Smooth muscle cell of the brain vasculature (primary cell): ENCODE results near the gene SNAP29.
"Not testable (repeated sequence)": the region's sequence is repeated elsewhere in the genome, so short reads cannot be mapped to it uniquely, and the experiment has no call there.

Experiments
- DNase-seq: peaks from one replicate; pipeline ENCODE4 v3.0.0-alpha.2; 2012; ENCODE audit warnings: low read depth, low spot score

SNAP29 gene

DNA sequence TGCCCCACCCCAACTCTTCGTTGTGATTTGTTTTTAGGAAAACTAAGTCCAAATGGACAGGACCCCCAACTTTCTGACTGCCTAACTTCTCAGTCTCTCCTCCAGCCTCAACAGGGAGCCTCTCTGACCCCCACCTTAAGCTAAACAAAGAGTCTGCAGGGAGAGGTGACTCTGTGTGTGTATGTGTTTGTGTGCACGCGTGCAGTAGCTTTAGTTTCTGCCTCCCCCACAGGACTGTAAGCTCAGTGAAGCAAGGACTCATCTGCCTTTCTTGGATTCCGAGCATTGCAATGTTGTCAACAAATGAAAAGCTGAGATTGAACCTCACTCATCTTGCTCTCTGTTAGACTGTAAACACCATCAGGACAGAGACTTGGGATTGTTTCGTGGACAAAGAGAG, 7.9 kb downstream of the SNAP29 start:
- no peak for DNase-seq

DNA sequence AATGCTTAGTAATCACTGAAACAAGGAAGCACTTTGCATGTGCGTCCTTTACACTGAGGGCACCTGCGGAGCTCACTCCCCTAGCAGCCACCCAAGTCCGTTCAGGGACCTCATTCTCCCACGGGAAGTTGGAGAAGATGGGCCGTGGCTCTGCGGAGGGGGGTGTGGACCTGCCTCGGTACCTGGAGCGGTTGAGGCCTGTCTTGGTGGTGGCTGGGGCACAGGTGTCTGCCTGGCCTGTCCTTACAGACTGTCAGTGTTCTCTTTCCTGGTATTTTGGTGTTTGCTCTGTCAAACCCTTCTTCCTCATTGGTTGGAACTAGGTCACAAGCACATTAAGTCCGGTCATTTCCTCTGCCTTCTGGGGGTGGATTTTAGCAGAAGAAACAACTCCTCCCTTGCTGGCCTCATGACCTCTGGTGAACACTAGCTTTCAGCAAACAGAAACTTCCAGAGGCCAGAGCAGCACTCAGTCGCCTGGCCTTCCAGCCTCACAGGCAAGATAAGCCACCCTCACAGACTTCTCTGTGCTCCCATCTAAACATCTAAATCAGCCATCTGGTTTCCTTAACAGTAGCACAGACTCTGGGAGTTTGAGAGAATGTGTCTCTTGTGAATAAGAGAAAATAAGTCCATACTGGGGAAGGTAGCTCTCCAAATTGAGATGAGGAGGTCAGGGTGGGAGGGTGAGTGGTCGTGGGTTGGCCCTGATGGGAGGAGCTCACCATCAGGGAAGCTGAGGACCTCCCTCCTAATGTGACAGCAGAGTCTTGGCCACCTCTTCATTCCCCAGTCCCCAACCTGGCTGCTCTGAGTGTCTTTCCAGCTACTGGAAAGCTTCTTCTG, 8.6 kb downstream of the SNAP29 start:
- DNase-seq, result no peak

GRCh38 chr22:20868025-20868962, 9.5 kb downstream of the SNAP29 start:
- DNase-seq, result no peak

GRCh38 chr22:20869234-20869633, 10.4 kb downstream of the SNAP29 start:
- no peak for DNase-seq

GRCh38 chr22:20873214-20873613, 14.4 kb downstream of the SNAP29 start:
- no peak for DNase-seq

GRCh38 chr22:20875296-20875695, 16.5 kb downstream of the SNAP29 start:
- no peak for DNase-seq

DNA sequence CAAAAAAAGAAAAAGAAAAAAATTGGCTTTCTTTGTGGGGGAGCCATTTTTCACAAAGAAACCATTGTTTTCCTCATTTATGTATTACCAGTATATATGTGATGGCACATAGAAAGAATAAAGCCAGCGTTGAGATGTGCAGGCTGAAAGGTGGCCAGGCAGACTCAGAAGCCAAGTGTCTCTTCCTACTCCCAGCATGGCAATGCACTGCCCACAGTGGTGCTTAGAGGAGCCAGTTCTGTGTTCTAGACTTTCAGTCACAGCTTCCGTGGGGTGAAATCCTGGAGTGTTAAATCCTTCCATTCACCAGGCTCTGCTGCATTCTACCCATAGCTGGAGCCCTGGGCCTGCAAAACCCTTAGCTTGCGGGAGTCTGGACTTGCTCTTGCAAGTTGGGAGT, 18.9 kb downstream of the SNAP29 start:
- DNase-seq, result no peak

DNA sequence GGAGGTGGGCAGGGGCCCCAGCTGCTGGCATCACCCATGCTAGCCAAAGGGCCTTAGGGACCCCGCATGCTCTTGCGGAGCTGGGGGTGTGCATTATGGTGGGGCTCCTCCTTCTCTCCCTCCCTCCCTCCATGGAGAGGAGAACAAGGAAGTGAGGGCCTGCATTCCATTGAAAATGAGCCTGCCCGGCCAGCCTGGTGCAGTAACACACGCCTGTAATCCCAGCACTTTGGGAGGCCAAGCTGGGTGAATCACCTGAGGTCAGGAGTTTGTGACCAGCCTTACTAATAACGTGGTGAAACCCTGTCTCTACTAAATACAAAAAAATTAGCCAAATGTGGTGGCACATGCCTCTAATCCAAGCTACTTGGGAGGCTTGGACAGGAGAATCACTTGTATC, 22.4 kb downstream of the SNAP29 start:
- DNase-seq, result no peak

GRCh38 chr22:20881869-20882815, 23.3 kb downstream of the SNAP29 start:
- no peak for DNase-seq

GRCh38 chr22:20882855-20883254, 24.0 kb downstream of the SNAP29 start:
- no peak for DNase-seq

GRCh38 chr22:20884454-20884853, 25.6 kb downstream of the SNAP29 start:
- DNase-seq, result no peak

- DNase-seq, result no peak
These were observed 26.3 kb downstream of the SNAP29 start for GRCh38 chr22:20885017-20885556.

- peak; percentile 40 for DNase-seq
These were observed 26.9 kb downstream of the SNAP29 start for GRCh38 chr22:20885557-20886323.

- DNase-seq, result no peak
These were observed 28.6 kb downstream of the SNAP29 start for GRCh38 chr22:20887375-20887774.

DNA sequence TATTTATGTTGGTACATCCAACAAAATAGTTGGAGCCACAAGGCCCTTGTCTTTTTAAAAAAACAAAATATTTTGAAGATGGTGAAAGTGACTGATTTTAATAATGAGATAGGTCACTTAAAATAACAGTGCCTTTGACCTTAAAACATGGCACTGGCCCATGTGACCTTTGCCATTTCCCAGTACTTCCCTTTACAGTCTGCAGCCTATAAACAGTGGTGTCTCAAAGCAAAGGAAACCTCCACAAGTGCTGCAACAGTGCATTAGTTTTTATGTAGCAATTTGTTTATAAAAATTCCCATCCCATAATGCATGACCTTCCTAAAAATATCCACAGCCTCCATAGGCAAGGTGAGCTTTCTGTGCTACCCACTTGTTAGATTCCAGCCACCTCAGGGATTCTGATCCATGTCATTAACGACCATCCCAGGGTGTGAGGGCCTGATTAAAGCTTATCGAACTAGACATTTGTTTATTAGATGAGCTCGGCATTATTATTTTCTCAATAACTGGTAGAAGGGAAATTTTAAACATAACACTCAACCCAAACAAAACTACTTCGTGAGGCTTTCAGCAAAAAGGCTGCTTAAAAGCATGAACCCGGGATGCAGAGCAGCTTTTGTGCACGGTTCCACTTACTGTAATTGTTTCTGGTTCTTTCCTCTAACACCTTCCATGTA, 30.4 kb downstream of the SNAP29 start:
- DNase-seq, result no peak

DNA sequence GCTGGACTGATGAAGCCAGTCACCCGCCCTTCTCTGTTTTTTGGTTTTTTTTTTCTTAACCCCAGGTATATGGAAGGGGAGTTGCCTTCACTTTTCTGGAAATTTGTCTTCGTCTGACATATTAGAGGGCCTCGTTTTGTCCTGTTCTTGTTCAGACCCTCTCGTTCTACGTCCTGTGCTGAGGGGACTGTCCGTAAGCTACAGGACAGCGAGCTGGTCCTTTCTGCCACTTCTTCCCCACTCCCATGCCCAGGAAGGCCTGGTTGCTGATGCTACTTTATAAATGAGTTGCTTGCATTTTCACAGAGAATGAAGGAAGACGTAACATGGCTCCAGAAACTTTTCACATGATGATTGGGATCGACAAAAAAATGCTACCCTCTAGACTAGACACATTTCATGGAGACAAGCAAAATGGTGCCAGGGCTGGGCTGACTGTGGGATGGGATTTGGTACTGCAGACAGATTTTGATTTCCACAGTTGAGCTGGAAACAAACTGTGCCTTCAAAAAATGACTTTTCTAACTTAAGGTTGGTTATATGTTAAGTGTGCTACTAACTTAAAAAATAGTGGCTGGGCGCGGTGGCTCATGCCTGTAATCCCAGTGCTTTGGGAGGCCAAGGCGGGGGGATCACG, 31.2 kb downstream of the SNAP29 start:
- no peak for DNase-seq

DNA sequence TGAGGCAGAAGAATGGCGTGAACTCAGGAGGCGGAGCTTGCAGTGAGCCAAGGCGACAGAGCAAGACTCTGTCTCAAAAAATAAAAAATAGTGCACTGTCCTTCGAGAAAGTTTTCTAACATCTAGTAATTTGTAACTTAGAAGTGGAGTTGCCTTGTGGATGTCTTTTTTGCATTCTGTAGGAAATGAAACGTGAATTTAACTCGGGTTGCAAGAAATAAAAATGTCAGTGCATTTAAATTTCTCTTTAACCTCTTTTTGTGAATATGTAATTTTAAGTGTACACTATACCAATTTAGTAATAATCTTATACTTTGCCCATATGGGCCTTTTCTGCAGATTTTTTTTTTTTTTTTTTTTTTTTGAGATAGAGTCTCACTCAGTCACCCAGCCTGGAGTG, 32.2 kb downstream of the SNAP29 start:
- no peak for DNase-seq

DNA sequence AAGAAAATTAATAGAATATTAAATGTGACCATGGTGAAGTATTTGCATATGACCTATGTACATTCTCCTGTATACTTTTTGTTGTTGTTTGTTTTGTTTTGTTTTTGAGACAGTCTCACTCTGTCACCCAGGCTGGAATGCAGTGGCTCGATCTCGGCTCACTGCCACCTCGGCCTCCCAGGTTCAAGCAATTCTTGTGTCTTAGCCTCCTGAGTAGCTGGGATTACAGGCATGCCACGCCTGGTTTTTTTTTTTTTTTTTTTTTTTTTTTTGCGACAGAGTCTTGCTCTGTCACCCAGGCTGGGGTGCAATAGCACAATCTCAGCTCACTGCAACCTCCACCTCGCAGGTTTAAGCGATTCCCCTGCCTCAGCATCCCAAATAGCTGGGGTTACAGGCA, 38.9 kb downstream of the SNAP29 start:
- DNase-seq, result not testable (repeated sequence)

DNA sequence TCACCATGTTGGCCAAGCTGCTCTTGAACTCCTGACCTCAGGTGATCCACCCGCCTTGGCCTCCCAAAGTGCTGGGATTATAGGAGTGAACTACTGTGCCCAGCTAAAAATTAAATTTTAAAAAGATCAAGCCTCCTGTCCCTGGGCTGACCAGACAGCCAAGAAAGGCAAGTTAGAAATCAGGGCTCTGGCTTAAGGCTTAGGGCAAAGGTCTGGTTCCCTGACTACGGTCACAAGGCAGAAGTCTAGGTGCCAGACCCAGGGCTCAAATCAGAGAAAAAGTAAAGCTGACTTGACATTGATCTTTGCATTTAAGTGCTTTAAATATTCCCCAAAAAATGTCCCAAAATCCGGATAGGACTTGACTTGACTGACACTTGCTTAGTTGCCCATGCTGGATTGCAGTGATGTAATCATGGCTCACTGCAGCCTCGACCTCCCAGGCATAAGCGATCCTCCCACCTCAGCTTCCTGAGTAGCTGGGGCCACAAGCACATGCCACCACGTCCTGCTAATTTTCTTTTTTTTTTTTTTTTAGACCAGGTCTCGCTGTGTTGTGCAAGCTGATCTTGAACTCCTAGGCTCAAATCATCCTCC, 41.1 kb downstream of the SNAP29 start:
- no peak for DNase-seq
